Measurements from ENCODE around the gene RETREG1. TPM values are rescaled to one million over a fixed set of nuclear protein-coding genes. Genes with fewer than 3 reads are reported as not detected.
"Not testable (repeated sequence)": the region's sequence is repeated elsewhere in the genome, so short reads cannot be mapped to it uniquely, and the experiment has no call there.

Gene RETREG1
- polyA plus RNA-seq, 4 donors, result 31.8 to 48.7 (median 42.0) TPM

DNA sequence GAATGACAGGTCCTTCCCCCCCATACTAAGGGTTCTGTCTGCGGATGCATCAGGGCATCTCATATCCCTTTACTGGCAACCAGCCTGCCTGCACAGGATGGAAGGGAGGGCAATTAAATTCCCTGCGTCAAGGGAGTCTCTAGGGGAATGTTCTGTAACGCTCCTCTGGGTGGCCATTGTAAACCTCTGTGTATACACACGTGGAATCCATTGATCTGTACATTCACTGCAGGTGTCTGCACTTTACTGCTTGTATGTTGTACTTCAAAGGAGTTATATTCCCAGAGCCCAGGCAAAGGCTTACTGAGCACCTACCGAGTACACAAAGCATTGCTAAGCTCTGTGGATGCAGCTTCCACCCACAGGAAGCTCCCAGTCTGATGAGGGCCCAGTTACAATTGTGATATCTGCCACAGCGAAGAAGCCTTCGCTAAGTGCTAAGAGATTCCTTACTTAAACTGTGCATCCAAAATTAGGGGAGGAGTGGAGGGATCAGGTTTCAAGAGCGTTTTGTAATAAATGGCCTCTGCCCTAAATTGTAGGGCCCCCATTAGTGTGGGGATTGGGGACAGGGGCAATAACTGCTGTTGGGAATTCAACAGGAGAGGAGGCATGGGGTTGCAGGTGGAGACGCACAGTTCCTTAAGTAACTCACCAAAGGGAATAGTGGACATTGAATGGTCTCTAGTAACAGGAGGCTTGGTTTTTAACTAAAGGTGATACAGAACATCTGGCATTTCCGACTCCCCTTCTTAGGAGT, 1.5 kb upstream of the RETREG1 start:
- DNase-seq (ENCODE audit: low read depth in 4 of 4, low spot score in 2 of 4), result no peak

DNA sequence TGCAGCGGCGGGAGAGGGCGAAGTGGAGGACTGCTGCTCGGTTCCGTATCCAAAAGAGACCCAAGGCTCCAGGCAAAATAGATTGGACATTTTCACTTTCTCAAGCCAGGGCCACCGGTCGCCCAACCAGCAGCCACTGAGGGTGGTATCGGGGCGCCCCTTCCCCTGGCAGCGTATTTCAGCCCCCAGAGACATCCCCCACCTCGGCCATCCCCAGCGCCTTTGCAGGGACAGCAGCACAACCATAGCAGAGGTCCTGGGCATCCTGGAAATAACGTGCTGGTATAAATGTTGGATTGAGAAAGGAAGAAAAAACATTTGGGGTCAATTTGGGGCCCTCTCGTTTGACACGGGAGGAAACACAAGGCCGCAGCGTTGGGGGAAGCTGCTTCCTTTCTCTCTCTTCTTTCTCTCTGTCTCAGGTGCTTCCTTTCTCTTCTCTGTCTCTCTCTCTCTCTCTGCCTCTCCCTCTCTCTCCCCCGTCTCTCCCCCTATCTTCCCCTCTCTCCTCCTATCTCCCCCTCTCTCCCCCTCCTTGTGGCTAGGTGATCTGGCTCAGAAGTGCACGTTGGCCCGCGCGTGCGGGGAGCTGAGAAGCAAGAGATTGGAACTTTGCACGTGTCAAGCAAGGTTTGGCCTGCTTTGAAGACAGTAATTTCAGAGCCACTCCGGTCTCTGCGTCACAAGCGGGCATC, 624 bp upstream of the RETREG1 start:
- DNase-seq (ENCODE audit: low read depth in 4 of 4, low spot score in 2 of 4), result no peak

DNA sequence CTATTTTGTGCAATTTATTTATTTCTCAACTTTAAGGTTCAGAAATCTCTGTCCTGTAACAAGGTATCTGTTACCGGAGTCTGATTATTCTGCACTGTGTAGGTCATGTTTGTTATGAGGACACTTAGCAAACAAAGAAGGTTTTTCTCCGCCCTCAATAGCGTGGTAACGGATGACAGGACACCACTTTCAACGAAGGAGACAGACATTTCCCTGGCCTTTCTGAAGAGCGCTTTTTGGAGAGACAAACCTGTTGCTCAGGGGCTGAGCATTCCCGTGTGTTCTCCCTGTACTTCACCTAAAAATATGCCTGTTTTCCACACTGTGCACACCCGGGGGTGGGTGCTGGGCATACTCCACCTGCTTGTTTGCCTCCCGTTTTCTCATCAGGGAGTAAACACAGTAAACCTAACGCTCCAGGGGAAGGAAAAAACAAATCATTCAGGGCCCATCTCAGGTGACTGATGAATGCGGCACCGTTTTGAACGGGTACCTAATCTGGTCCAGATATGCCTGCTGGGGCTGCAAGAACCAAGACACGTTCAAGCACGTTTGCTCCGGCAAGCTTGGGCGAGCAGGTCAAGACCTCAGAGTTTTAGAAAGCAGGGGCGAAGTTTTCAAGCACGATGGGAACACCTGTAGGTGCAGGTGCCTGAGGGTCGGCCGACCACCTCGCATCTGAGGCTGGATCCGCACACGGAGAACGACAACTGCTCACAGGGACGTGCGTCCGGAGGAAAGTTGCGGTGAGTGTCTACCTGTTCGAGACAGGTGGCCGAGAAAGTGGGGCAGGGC, 859 bp downstream of the RETREG1 start:
- no peak for DNase-seq (ENCODE audit: low read depth in 4 of 4, low spot score in 2 of 4)

DNA sequence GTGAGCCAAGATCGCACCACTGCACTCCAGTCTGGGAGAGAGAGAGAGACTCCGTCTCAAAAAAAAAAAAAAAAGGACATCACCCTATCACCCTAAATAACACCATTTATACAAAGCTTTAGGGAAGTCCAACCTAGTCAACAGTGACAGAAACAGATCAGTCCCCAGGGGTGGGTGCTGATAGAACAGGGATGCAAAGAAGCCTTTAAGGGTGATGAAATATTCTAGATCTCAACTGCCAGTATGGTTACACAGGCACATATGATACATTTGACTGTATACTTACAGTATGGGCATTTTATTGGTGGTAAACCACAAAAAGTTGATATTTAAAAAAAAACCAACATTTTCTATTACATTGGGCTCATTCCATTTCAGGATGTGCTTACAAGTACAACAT, 4.8 kb downstream of the RETREG1 start:
- no peak for DNase-seq (ENCODE audit: low read depth in 4 of 4, low spot score in 2 of 4)

DNA sequence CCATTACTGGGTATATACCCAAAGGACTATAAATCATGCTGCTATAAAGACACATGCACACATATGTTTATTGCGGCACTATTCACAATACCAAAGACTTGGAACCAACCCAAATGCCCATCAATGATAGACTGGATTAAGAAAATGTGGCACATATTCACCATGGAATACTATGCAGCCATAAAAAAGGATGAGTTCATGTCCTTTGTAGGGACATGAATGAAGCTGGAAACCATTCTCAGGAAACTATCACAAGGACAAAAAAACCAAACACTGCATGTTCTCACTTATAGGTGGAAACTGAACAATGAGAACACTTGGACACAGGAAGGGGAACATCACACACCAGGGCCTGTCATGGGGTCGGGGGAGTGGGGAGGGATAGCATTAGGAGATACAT, 5.9 kb downstream of the RETREG1 start:
- not testable (repeated sequence) for DNase-seq (ENCODE audit: low read depth in 4 of 4, low spot score in 2 of 4)

DNA sequence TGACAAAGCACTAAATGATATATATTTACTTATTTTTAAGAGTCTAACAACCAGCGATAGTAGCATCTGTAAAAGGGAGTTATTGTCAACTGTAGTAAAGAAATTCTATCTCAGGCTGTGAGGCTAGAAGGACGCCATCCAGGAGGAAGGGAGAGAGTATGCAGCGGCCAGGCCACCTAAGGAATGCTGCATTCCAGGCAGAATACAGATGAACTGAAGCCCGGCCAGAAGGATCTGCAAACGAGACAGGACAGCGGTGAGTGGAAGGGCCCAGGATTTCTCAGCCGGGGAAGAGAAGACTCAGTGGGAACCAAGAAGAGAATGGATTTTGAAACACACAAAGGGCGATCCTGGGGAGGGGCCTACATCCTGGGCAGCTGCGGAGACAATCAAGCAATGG, 7.4 kb downstream of the RETREG1 start:
- DNase-seq (ENCODE audit: low read depth in 4 of 4, low spot score in 2 of 4), result no peak

DNA sequence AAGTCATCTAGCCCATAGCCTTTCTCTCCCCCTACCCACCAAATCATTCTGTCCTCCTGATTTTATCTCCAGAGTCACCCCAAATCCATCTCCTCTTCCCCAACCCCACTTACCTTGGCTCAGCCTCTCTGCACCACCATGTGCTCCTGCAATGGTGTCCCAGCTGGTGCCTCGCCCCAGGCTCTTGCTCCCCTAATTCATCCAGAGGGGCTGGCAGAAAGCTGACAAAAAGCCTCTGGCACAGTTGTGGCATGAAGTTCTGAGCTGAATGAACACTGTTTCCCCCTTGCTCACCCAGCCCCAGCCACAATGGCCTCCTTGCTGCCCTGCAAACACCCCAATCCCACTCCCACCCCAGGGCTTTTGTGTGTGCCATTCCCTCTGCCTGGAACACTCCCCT, 10.2 kb downstream of the RETREG1 start:
- no peak for DNase-seq (ENCODE audit: low read depth in 4 of 4, low spot score in 2 of 4)

DNA sequence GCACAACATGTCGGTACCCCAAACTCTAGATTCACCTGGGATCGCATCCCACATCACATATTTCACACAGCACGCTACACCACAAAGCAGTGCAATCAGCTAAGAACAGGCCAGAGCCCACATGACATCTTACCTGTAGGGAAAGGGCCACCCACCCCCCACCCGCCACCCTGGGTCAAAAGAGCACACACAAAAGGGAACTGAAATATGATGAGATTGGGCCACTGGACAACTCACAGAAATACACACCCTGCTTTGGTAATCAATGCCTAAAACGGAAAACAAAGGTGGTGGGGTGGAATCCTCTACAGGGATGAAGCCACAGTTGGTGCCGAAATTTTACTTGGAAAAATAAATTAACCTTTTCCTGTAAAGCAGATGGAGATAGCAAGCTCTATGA, 13.1 kb downstream of the RETREG1 start:
- DNase-seq (ENCODE audit: low read depth in 4 of 4, low spot score in 2 of 4), result no peak

DNA sequence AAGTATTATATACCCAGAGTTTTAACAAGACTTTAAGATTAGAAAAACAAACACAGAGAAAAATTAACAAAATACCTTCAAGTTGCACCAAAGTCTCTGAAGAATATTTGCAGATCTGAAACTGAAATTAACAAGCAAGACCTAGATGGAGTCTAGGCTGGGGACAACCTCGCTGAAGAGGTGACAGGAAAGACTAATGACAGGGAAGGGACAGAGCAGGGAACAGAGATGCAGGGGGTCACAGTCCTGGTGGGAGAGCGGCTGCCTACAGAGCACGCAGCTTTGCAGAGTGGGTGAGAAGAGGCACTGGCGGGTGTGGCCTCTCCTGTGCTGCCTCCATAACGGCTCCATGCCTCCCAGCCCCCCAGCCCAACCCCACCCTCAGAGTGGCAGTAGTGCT, 13.5 kb downstream of the RETREG1 start:
- no peak for DNase-seq (ENCODE audit: low read depth in 4 of 4, low spot score in 2 of 4)

DNA sequence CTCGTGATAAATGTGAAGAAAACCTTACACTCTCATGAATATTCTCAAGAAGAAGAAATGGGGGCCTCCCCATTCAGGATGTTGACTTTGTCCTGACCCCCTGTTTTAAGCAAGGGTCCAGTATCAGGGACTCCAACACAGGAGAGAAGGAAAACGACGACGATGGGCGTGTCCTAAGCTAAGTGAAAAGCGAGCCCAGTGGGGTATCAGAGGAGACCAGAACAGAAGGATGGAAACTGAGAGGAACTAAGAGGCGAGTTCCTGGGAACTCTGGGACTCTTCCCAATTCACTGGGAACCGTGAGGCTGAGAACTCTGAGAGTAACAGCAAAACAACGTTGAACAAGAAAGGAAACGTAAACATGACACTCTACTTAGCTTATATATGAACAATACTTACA, 14.6 kb downstream of the RETREG1 start:
- DNase-seq (ENCODE audit: low read depth in 4 of 4, low spot score in 2 of 4), result no peak

DNA sequence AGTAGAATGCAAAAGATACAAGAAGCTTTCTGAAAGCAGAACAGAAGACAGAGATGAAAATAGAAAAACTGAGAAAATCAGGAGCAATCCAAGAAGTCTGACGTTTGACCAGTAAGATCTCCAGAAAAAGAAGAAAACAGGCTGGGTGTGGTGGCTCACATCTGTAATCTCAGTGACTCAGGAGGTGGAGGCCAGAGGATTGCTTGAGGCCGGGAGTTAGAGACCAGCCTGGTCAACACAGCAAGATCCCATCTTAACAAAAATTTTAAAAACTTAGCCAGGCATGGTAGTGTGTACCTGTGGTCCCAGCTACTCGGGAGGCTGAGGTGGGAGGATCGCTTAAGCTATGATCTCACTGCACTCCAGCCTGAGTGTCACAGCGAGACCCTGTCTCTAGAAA, 15.9 kb downstream of the RETREG1 start:
- DNase-seq (ENCODE audit: low read depth in 4 of 4, low spot score in 2 of 4), result no peak

DNA sequence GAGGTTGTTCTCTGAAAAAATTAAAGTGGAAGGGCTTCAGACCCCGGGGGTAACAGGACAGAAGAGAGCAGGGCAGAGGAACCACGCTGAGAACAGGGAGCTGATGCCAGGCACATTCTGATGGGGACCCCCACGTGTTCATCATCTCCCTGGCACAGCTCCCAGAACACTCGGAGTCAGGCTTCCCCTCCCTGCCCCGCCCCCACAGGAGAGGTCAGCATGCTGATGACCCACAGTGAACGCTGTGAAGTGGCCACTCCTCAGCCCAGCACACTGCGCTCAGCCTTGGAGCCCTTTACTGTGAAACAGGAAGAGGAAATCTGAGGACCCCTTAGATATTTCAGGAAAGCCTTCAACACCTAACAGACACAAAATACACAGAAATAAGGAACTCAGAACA, 16.4 kb downstream of the RETREG1 start:
- no peak for DNase-seq (ENCODE audit: low read depth in 4 of 4, low spot score in 2 of 4)

DNA sequence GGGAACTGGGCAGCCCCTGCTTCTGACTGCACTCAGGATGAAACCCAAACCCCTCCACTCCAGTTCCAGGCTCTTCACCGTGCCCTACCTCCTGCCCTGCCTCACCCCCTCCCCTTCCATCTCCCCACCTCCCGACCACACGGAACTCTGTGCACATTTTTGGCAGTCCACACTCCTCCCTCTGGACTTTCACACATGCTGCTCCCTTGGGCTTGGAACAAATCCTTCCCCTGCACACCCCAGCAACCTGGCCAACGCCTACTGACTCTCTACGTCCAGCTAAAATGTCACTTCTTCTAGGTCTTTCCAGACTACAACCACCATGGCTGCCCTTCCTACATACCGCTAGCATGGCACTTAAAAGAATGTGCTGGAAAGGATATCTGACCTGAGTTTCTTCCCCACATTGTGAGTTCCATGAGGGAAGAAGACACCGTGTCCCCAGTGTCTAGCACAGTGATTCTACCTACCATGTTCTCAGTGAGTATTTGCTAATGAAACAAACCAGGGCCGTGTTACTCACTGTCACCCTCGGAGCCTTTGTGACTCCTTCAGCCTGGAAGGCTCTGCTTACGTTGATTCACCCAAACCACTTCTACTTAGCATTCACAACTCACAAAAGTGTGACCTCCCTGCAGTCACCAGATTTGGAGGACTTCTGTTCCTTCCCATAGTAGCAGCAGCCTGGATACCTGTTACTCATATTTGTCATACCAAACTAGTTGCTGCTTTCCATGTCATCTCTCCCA, 18.7 kb downstream of the RETREG1 start:
- DNase-seq (ENCODE audit: low read depth in 4 of 4, low spot score in 2 of 4), result no peak

DNA sequence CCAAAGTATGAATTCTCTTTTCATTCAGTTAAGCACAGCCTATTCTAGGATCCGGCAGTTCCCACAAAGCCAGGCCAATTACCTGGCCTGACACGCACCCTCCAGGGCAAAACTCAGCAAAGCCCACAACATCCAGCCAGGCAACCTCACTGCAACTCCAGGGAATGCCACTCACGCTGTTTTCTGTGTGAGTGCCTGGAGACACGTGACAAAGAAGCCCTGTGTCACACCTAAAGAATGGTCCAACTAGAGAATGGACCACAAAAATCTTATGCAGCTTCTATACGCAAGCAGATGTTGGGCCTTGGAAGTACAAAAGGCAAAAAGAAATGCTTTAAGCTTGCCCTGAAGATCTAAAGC, 20.2 kb downstream of the RETREG1 start:
- no peak for DNase-seq (ENCODE audit: low read depth in 4 of 4, low spot score in 2 of 4)

DNA sequence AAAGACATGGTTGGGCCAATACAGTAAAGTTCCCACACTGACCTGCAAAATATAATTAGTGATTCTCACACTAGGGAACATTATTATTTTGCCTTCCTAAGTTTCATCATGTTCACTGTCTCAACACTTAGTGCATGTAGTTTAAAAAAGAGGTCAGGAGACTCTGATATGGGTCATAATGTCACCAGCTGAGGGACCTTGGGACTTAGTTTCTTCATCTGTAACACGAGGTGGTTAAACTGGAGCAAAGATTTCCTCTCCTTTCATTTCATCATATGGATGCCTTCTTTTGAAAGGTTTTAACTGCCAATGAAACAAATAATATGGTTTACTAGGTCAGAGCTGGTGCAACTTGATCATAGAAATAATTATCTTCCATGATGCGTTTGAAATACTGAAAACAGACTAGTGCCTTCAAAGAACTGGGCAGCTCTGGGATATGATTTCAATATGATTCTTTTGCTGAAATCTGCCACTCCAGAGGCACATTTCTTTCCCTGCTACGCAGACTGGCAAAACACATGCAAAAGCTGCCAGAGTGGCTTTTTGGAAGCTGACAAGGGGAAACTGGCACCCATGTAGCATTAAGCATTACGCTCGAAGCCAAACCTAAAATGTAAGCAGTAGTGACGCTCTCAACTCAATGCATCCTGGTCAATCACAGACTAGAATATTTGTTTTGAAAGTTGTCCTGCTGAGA, 20.8 kb downstream of the RETREG1 start:
- DNase-seq (ENCODE audit: low read depth in 4 of 4, low spot score in 2 of 4), result no peak

DNA sequence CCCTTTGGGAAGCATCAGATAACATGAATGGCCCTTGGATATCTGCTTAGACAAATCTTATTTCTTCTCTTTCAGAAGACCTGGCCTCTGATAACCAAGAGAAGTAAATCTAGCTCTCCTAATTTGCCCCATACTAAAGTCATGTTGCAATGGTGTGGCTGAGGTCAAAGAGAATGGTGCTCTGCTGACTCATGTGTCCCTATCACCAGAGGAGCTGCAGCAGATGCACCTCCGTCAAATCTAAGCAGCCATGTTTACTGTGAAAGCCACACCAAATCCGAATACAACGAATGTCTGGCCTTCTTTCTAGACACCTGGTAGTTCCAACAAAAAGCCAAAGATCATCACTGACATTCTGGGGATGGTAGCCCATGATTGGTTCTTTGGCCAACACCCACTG, 23.2 kb downstream of the RETREG1 start:
- DNase-seq (ENCODE audit: low read depth in 4 of 4, low spot score in 2 of 4), result no peak

DNA sequence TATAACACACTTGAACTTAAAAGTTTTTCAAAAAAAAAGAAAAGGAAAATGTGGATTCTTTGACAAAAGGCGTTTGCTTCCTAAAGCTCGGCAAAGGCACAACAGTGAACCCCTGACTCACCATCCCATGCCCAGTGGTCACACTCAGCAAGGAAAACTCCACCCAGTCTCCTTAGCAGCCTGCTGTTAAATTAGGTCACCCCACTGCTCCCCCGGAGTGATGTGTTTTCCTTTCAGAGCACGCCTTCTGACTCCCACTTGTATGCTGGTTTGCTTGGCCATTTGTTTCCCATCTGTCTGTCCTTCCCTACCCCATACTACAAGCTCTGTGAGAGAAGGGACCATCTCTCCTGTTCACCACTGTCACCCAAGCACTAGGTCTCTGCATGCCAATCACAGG, 23.8 kb downstream of the RETREG1 start:
- DNase-seq (ENCODE audit: low read depth in 4 of 4, low spot score in 2 of 4), result no peak

DNA sequence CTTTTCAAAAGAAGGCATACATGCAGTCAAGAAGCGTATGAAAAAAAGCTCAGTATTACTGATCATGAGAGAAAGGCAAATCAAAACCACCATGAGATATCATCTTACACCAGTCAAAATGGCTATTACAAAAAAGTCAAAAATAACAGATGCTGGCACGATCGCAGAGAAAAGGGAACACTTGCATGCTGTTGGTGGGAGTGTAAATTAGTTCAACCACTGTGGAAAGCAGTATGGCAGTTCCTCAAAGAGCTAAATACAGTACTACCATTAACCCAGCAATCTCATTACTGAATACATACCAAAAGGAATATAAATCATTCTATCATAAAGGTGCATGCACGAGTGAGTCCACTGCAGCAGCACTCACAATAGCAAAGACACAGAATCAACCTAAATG, 24.5 kb downstream of the RETREG1 start:
- no peak for DNase-seq (ENCODE audit: low read depth in 4 of 4, low spot score in 2 of 4)

DNA sequence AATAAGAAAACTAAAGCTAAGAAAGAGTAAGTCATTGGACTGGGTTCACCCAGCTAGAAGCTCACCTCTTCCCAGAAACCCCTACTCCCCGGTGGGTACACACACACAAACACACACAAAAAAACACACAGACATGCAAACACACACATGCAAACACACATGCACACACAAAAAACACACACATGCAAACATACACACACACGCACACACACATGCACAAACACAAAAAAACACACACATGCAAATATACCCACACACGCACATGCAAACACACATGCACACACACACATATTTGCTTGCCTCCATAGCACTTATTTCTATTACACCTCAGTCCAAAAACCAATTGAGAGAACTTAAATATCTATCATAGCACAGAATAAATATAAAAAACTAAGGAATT, 26.1 kb downstream of the RETREG1 start:
- no peak for DNase-seq (ENCODE audit: low read depth in 4 of 4, low spot score in 2 of 4)

DNA sequence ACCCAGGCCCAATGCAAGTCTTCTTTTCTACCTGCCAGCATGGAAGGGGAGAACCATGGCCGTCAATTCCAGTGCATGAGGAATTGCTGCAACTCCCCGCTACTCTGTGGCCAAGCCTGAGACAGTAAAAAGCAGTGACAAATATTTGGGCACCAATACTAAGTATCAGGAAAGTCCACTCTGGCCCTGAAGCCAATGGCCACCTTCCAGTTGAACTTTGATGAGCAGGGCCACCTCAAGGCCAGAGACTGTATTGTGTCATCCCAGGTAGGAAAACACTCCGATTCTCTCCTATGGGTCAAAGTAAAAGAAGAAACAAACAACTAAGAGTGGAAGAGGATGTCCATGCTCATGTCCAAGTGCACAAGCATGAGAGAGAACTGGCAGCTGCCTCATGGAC, 27.1 kb downstream of the RETREG1 start:
- no peak for DNase-seq (ENCODE audit: low read depth in 4 of 4, low spot score in 2 of 4)

Measured in left renal cortex interstitium (tissue), 4 donors.